ENCODE measurements around the gene ADH5.
"Not testable (repeated sequence)": the region's sequence is repeated elsewhere in the genome, so short reads cannot be mapped to it uniquely, and the experiment has no call there.

ADH5 gene

DNA sequence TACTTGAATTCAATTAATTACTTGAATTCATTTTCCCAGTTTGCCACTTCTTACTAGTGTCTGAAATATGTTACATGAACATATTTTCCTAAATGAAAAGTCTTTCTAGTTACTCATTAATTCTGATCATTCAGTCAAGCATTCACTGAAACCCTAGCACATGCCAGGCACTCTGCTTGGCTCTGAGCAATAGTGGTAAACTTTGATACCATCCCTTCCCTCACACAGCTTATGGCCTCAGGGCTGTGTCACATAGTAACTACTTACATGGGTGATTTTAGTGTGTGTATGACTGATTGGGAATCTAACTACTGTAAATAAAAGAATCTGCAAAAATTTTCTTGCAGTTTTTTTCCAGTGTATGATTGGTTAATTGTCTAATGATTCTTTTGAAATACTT is 60.4 kb downstream of the ADH5 start:
- DNase-seq, result no peak

DNA sequence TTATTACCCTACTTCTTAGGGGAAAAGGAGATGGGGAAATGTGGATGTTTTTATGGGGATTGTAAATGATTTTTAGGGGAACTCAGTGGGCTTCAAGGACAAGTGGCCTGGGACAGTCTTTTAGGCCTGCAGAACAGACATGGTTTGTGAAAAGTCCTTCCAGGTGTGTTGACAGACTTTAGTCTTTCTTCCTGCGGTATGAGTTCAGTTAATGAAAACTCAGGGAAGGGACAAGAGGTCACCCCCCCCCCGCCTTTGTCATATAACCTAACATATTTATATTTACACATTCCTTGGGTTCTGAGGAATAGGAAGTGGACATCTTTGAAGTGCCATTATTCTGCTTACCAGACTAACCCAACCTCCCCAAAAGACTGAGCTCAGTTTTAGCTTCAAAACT is 61.3 kb downstream of the ADH5 start:
- no peak for DNase-seq

GRCh38 chr4:99025506-99025905 is 63.1 kb downstream of the ADH5 start:
- no peak for DNase-seq

- DNase-seq, result no peak
Measured at GRCh38 chr4:99024481-99025275, 63.9 kb downstream of the ADH5 start.

- not testable (repeated sequence) for DNase-seq
Measured at GRCh38 chr4:99023800-99024251, 64.8 kb downstream of the ADH5 start.

- DNase-seq, result no peak
Measured at GRCh38 chr4:99022566-99022965, 66.0 kb downstream of the ADH5 start.

DNA sequence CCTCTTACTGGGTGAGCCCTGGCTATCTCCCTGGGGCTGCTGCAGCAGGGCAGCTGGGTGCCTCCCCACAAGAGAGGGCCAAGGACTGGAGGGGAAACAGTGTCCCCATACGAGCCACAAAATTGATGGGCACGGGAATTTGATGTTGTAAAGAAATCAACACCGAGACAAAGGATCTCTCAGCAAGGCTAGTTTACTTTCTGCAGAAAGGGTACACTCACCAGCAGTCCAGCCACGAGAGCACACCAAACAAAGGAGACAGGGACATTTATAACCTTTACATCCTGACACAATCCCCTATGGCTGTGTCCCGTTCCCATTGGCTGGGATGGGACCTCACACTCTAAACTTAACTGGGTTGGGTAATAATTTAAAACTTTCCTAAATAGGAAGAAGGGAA is 67.2 kb downstream of the ADH5 start:
- DNase-seq, result no peak

Data from NCI-H1092 (cell line).